ENCODE data around the gene C11orf97. TPM values are rescaled to one million over a fixed set of nuclear protein-coding genes. Genes with fewer than 3 reads are reported as not detected.
A peak's percentile ranks its signal among the peaks of the same experiment; 100 is the strongest.

Gene C11orf97
- total and polyA plus RNA-seq, 9 of the 15 experiments (the other 6 are each of a cell fraction or from before 2014, with no cell fraction given): not detected

- ATAC-seq (peak; percentile 70), DNase-seq (ENCODE audit: extremely low read depth in 1 of 4, low spot score in 3 of 4) (peak in 2 of 4 experiments; percentile 41 to 52), FAIRE-seq (no peak)
- no TSS peak for BruUV-seq (replicated peaks)
- Histone ChIP-seq H2AFZ (ENCODE audit: low read depth, low read length) (peak overlapping the region; percentile 13; the same call in 1 of the 2 replicates), H3K27me3 (ENCODE audit: control insufficient read depth in 2 of 2, insufficient read depth in 2 of 2, low read length in 2 of 2) (no peaks in the 10 kb centered on the region), H3K36me3 (ENCODE audit: control insufficient read depth, insufficient read depth, low read length) (no peaks in the 10 kb centered on the region; the same call in 2 of the 3 replicates), H3K9me3 (replicated peaks; ENCODE audit: control insufficient read depth, insufficient read depth, low read depth, low read length) (no peaks in the 10 kb centered on the region), H3K4me2 (ENCODE audit: insufficient read depth, low read length) (peak overlapping the region; percentile 7), H4K20me1 (replicated peaks; ENCODE audit: control insufficient read depth, insufficient read depth, low read length) (no peaks in the 10 kb centered on the region), H3K4me3 (no peak overlapping the region), H3K4me1 (replicated peaks in 1 of 2; ENCODE audit: control insufficient read depth in 2 of 2, insufficient read depth in 2 of 2, low read length in 2 of 2) (peaks cover 5 to 37% of the 10 kb centered on the region in 2 experiments), H3K79me2 (ENCODE audit: control insufficient read depth, insufficient read depth, low read length) (peaks cover 11% of the 10 kb centered on the region; the same call in 2 of the 3 replicates), H3K9me1 (ENCODE audit: control insufficient read depth, insufficient read depth, low read length) (no peaks in the 10 kb centered on the region), H3K9ac (ENCODE audit: insufficient read depth in 1 of 2, low read depth in 2 of 2, low read length in 2 of 2) (no peak overlapping the region; a peak in 1 of 4 replicates), H3K27ac (ENCODE audit: extremely low read depth, low read depth, low read length) (no peak overlapping the region)
- intact Hi-C loops (cut with micrococcal nuclease): loop anchor here (1.0 to 5.0 kb wide), 2 partner anchors 44 to 236 kb away; no protein-coding TSS in a partner anchor
- CTCF ChIA-PET (ENCODE audit: low intra/inter-chr PET ratio): interaction anchor here (1.1 kb wide), 1 partner anchor 44 kb away, joined by 3 read pairs; no protein-coding TSS in a partner anchor
- 3% methylated on average over 4 of the region's 4 CpGs for WGBS (ENCODE audit: insufficient coverage, low coverage, missing lambda C conversion rate)
- in situ Hi-C loops (cut with MboI): no loop called here
- POLR2A ChIA-PET: interaction anchor here (0.8 to 1.1 kb wide), 3 partner anchors 16 to 18 kb away, joined by 3 to 4 read pairs (median 3); no protein-coding TSS in a partner anchor
- TF ChIP-seq ESRRB (CRISPR knock-in tag; IDR thresholded peaks at IDR 0.05; ENCODE audit: borderline replicate concordance) (no peak), ATF2 (CRISPR knock-in tag; IDR thresholded peaks at IDR 0.05) (no peak), CTCF (IDR thresholded peaks at IDR 0.05 in 2 of 3, conservative IDR thresholded peaks at IDR 0.05 in 1 of 3; ENCODE audit: insufficient read depth in 2 of 3, low read depth in 1 of 3, low read length in 3 of 3) (peak; percentile 23 to 56 (median 27); a peak in 4 of 6 replicates), ARNT (IDR thresholded peaks at IDR 0.05) (no peak), ZNF644 (tag; IDR thresholded peaks at IDR 0.05; ENCODE audit: low read depth) (no peak), RFX1 (IDR thresholded peaks at IDR 0.05) (peak; percentile 30; the same call in 1 of the 2 replicates), TEAD4 (IDR thresholded peaks at IDR 0.05; ENCODE audit: low read length) (no peak), TEAD4 (CRISPR knock-in tag; IDR thresholded peaks at IDR 0.05; ENCODE audit: borderline replicate concordance) (no peak), NR2F6 (CRISPR knock-in tag; IDR thresholded peaks at IDR 0.05) (no peak), CEBPG (CRISPR knock-in tag; IDR thresholded peaks at IDR 0.05) (no peak), CEBPG (tag; conservative IDR thresholded peaks at IDR 0.05 in 1 of 2, IDR thresholded peaks at IDR 0.05 in 1 of 2) (0 out of 4 replicates have a peak, but pooled peaks of 1 of the 2 experiments have one; percentile 5), RAD21 (CRISPR knock-in tag; conservative IDR thresholded peaks at IDR 0.05 in 1 of 2, IDR thresholded peaks at IDR 0.05 in 1 of 2) (peak; percentile 64 to 80), ZNF75A (CRISPR knock-in tag; IDR thresholded peaks at IDR 0.05) (no peak), NR4A1 (CRISPR knock-in tag; IDR thresholded peaks at IDR 0.05) (no peak), NR4A1 (tag; IDR thresholded peaks at IDR 0.05) (no peak), TAF15 (IDR thresholded peaks at IDR 0.05; ENCODE audit: low read depth, low read length) (no peak), FOSL1 (tag; conservative IDR thresholded peaks at IDR 0.05) (peak; percentile 83), RHOXF2B (CRISPR knock-in tag; conservative IDR thresholded peaks at IDR 0.05) (no peak), PRMT5 (CRISPR knock-in tag; IDR thresholded peaks at IDR 0.05) (no peak), ZNF589 (CRISPR knock-in tag; IDR thresholded peaks at IDR 0.05; ENCODE audit: low read depth) (no peak), SIN3B (IDR thresholded peaks at IDR 0.05; ENCODE audit: low read depth) (no peak)
These were observed 51.1 kb downstream of the C11orf97 start for GRCh38 chr11:94563176-94563847.
